OCI-LY7 (cell line): Measurements from ENCODE around the gene RGS2. TPM values are rescaled to one million over a fixed set of nuclear protein-coding genes. Genes with fewer than 3 reads are reported as not detected.

Experiments used
- BruUV-seq: library from RNA; stranded (reverse); fragments of 400-500 nt; replicated peaks from 2 replicates; lab custom pipeline; 2021; lab: Mats Ljungman, UMichigan
- CTCF ChIA-PET: fragments of 300-600 bp; sonication (Branson Sonifier 250); formaldehyde crosslinking; loops from one replicate; lab custom pipeline; 2022; ENCODE audit warnings: antibody characterized with exemption; ENCODE audit not compliant: unreplicated experiment; lab: Charles Lee
- POLR2A ChIA-PET: fragments of 300-600 bp; sonication (Branson Sonifier 250); formaldehyde crosslinking; loops from one replicate; lab custom pipeline; 2022; ENCODE audit warnings: antibody characterized with exemption; lab: Charles Lee
- DNase-seq: peaks from one replicate; pipeline ENCODE4 v3.0.0-alpha.2; 2015; ENCODE audit warnings: low spot score
- H2AFZ ChIP-seq: fragments of 200-600 bp; sonication (generic), shearing (Covaris generic); 2 replicates; pipeline ENCODE4 v1.6.1; 2014; ENCODE audit warnings: mild to moderate bottlenecking, antibody characterized with exemption, low read length, moderate library complexity
- H3K27ac ChIP-seq: fragments of 200-600 bp; sonication (generic); 2 replicates; pipeline ENCODE4 v1.5.1; 2014; ENCODE audit warnings: mixed run types, low read depth, mild to moderate bottlenecking, moderate library complexity, low read length, inconsistent platforms; ENCODE audit not compliant: poor library complexity, severe bottlenecking
- H3K36me3 ChIP-seq: fragments of 200-600 bp; sonication (generic); 2 replicates; pipeline ENCODE4 v1.6.1; 2014; ENCODE audit warnings: mild to moderate bottlenecking, antibody characterized with exemption, low read length, moderate library complexity, mixed read lengths; ENCODE audit not compliant: insufficient read depth
- H3K4me1 ChIP-seq: fragments of 200-600 bp; sonication (generic); 2 replicates; pipeline ENCODE4 v1.5.1; 2014; ENCODE audit warnings: mild to moderate bottlenecking, low read length; ENCODE audit not compliant: insufficient read depth, poor library complexity, severe bottlenecking
- H3K4me2 ChIP-seq: fragments of 200-600 bp; sonication (generic); 2 replicates; pipeline ENCODE4 v1.6.1; 2014; ENCODE audit warnings: mild to moderate bottlenecking, low read length
- H3K4me3 ChIP-seq: fragments of 200-600 bp; sonication (generic); 2 replicates; pipeline ENCODE4 v1.5.1; 2014; ENCODE audit warnings: mild to moderate bottlenecking, low read depth, low read length; ENCODE audit not compliant: poor library complexity, severe bottlenecking
- H3K79me2 ChIP-seq: fragments of 200-600 bp; sonication (generic); 2 replicates; pipeline ENCODE4 v1.6.1; 2016; ENCODE audit warnings: low read depth, mild to moderate bottlenecking, low read length, moderate library complexity, mixed read lengths; ENCODE audit not compliant: insufficient read depth
- H3K9me2 ChIP-seq: fragments of 200-600 bp; sonication (generic); 2 replicates; pipeline ENCODE4 v1.6.1; 2016; ENCODE audit warnings: mild to moderate bottlenecking, low read length, mixed read lengths; ENCODE audit not compliant: insufficient read depth
- H3K9me3 ChIP-seq: fragments of 200-600 bp; sonication (generic); 2 replicates; pipeline ENCODE4 v1.6.1; 2014; ENCODE audit warnings: mild to moderate bottlenecking, mixed run types, low read length, mixed read lengths
- H4K20me1 ChIP-seq: fragments of 200-600 bp; sonication (generic); 2 replicates; pipeline ENCODE4 v1.6.1; 2014; ENCODE audit warnings: mild to moderate bottlenecking, antibody characterized with exemption, low read length, moderate library complexity, mixed read lengths; ENCODE audit not compliant: insufficient read depth
- CTCF ChIP-seq: fragments of 200-600 bp; sonication (generic); conservative IDR thresholded peaks from 2 replicates; pipeline ENCODE4 v1.5.1; 2014; ENCODE audit warnings: mild to moderate bottlenecking, antibody characterized with exemption, low read length, moderate library complexity, mixed read lengths
- EZH2phosphoT487 ChIP-seq: fragments of 200-600 bp; sonication (generic); IDR thresholded peaks from 2 replicates; pipeline ENCODE4 v1.6.1; 2018; ENCODE audit warnings: low read depth, borderline replicate concordance, mild to moderate bottlenecking, mixed run types, antibody characterized with exemption, low read length, moderate library complexity, mixed read lengths
- intact Hi-C: fragments of 100-400 bp; cut with micrococcal nuclease; formaldehyde crosslinking; loops from one replicate; pipeline ENCODE4 v1.10.0; 2022; ENCODE audit not compliant: unreplicated experiment
- total RNA-seq, 2 experiments: library from RNA; depleted of rRNA in 1 of 2; stranded (reverse); fragments of >200 nt in 1 of 2; shearing (Covaris generic) in 1 of 2; gene quantifications; 2 replicates each; pipeline ENCODE4 v1.2.3, GENCODE V29; 2014 to 2022

The RGS2 gene
- total RNA-seq, 2 experiments from 2014 or later, result 12.5 to 27.6 TPM

- no peaks in the 10 kb centered on the region for H3K9me3 ChIP-seq
- no peaks in the 10 kb centered on the region for H3K36me3 ChIP-seq
- no peaks in the 10 kb centered on the region for H3K9me2 ChIP-seq
- POLR2A ChIA-PET, result interaction anchor here (1.1 kb wide), 1 partner anchor 8 kb away, joined by 3 read pairs; no protein-coding TSS in a partner anchor
- H3K79me2 ChIP-seq, result no peaks in the 10 kb centered on the region
- no peaks in the 10 kb centered on the region for H3K4me1 ChIP-seq
- H3K4me2 ChIP-seq, result no peak overlapping the region
- no peaks in the 10 kb centered on the region for H4K20me1 ChIP-seq
- DNase-seq, result no peak
- no peak overlapping the region for H2AFZ ChIP-seq
- intact Hi-C loops, result no loop called here
- BruUV-seq, result no TSS peak
- CTCF ChIA-PET, result no interaction called here
- TF ChIP-seq CTCF, result no peak
- no peak for TF ChIP-seq EZH2phosphoT487
- no peak overlapping the region for H3K4me3 ChIP-seq
- H3K27ac ChIP-seq, result no peak overlapping the region
Observed at GRCh38 chr1:192794768-192795035, 14.1 kb upstream of the RGS2 start.

DNA sequence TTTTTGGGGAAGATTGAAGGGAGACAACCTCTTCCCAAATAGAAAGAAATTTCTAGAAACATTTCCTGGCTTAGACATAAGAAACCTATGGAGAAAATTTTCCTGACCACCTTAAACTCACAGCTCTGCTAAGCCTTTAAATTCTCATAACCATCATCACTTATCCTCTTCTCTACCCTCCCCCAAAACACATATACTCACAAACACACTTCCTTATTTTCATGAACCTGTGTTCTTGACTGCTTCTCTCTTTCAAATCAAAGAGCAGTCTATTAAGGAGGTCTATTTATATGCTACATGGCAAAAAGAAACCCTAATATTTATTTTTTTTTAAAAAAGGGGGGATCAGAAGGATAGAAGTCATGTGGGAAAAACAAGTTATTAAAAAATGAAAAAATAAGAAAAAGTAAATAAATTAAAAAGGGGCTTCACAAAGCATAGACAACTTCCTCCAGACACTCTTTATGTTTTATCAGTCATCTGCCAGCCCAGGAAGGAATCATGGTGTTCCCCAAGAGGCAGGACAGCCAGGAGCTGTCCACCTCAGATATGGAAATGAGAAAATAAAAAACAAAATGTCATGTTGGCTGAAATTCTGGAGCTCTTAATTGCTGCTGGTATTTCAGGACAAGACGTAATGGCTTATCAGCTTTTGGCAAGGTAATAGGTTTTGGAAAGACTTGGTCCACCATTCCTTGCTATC lies 12.8 kb upstream of the RGS2 start:
- Histone ChIP-seq H3K79me2 (no peaks in the 10 kb centered on the region), H3K27ac (no peak overlapping the region), H3K4me1 (no peaks in the 10 kb centered on the region), H4K20me1 (no peaks in the 10 kb centered on the region), H3K4me3 (no peak overlapping the region), H3K4me2 (no peak overlapping the region), H2AFZ (no peak overlapping the region), H3K9me2 (no peaks in the 10 kb centered on the region), H3K36me3 (no peaks in the 10 kb centered on the region), H3K9me3 (no peaks in the 10 kb centered on the region)
- TF ChIP-seq CTCF (no peak), EZH2phosphoT487 (no peak)
- intact Hi-C loops, result no loop called here
- BruUV-seq, result no TSS peak
- CTCF ChIA-PET, result no interaction called here
- POLR2A ChIA-PET, result interaction anchor here (0.6 to 1.2 kb wide), 4 partner anchors 154 to 1665 kb away, joined by 3 to 6 read pairs (median 6); no protein-coding TSS in a partner anchor
- no peak for DNase-seq

GRCh38 chr1:192797143-192797542 lies 11.7 kb upstream of the RGS2 start:
- Histone ChIP-seq H3K4me1 (no peaks in the 10 kb centered on the region), H4K20me1 (no peaks in the 10 kb centered on the region), H3K9me3 (no peaks in the 10 kb centered on the region), H3K4me2 (no peak overlapping the region), H3K4me3 (no peak overlapping the region), H3K79me2 (no peaks in the 10 kb centered on the region), H3K36me3 (no peaks in the 10 kb centered on the region), H3K27ac (no peak overlapping the region), H2AFZ (no peak overlapping the region), H3K9me2 (no peaks in the 10 kb centered on the region)
- no TSS peak for BruUV-seq
- TF ChIP-seq CTCF, result no peak
- no peak for TF ChIP-seq EZH2phosphoT487
- POLR2A ChIA-PET, result interaction anchor here (0.6 to 1.2 kb wide), 5 partner anchors 8 to 476 kb away, joined by 3 to 8 read pairs (median 3); no protein-coding TSS in a partner anchor
- intact Hi-C loops, result no loop called here
- CTCF ChIA-PET, result no interaction called here
- DNase-seq, result no peak
